ENCODE results near the gene RAB19. TPM values are rescaled to one million over a fixed set of nuclear protein-coding genes. Genes with fewer than 3 reads are reported as not detected.

RAB19 gene, protein sequence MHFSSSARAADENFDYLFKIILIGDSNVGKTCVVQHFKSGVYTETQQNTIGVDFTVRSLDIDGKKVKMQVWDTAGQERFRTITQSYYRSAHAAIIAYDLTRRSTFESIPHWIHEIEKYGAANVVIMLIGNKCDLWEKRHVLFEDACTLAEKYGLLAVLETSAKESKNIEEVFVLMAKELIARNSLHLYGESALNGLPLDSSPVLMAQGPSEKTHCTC
- not detected in 3 replicates for total RNA-seq
- long read RNA-seq = 0 reads

DNA sequence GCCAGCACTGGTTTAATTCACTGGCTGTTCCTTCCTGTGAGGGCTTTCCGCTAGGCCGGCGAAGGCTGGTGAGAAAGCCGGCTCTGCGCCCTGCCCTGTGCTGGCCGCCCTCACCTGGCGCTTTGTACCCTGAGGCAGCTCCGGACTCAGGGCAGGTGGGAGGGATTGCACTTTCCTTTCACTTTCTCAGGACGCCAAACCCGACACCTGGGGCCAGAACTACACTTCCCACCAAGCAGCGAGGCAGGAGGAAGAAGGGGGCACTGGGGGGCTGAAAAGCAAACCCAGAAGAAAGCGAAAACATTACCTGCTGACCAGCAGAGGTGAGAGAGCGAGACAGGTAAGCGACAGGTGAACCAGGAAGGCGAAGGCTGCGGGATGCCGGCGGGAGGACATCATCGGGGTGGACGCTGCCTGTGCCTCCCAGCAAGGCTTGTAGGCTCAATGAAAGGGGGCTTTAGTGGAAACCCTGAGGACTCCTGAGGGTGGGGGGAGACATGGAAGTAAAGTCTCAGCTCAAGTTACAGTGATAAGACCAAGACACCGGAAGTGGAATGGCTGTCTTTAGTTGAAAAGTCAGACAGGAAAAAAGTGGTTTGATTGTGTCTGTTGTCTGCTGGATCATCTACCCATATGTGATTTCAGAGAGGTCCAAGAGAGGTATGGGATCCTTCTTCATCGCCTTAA lies at the start of gene RAB19:
Gene RAB19, plus strand, starts transcription at position 181 of the 687 bp plus-strand sequence. CDS start 3,589 bp downstream, outside the sequence.
- TF ChIP-seq, protein P1, sequence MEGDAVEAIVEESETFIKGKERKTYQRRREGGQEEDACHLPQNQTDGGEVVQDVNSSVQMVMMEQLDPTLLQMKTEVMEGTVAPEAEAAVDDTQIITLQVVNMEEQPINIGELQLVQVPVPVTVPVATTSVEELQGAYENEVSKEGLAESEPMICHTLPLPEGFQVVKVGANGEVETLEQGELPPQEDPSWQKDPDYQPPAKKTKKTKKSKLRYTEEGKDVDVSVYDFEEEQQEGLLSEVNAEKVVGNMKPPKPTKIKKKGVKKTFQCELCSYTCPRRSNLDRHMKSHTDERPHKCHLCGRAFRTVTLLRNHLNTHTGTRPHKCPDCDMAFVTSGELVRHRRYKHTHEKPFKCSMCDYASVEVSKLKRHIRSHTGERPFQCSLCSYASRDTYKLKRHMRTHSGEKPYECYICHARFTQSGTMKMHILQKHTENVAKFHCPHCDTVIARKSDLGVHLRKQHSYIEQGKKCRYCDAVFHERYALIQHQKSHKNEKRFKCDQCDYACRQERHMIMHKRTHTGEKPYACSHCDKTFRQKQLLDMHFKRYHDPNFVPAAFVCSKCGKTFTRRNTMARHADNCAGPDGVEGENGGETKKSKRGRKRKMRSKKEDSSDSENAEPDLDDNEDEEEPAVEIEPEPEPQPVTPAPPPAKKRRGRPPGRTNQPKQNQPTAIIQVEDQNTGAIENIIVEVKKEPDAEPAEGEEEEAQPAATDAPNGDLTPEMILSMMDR (IDR thresholded peaks at IDR 0.05) = no peak
- Mint-ChIP-seq H3K27ac (ENCODE audit: unreplicated experiment) (peak within 1 kb of the TSS; percentile 7), H3K4me3 (ENCODE audit: unreplicated experiment) (no peak within 1 kb of the TSS), H3K4me1 (ENCODE audit: low read depth) (peaks cover 12% of the 10 kb centered on the region), H3K9me3 (ENCODE audit: low read depth) (no peaks in the 10 kb centered on the region), H3K36me3 (ENCODE audit: low read depth) (no peaks in the 10 kb centered on the region), H3K27me3 (ENCODE audit: low read depth) (peaks cover 16% of the 10 kb centered on the region)
- DNase-seq (ENCODE audit: low spot score) = peak; percentile 52

GRCh38 chr7:140358024-140358411 lies 45.8 kb upstream of the RAB19 start:
- Mint-ChIP-seq H3K36me3 (ENCODE audit: low read depth) (peaks cover 34% of the 10 kb centered on the region), H3K27me3 (ENCODE audit: low read depth) (no peaks in the 10 kb centered on the region), H3K27ac (ENCODE audit: unreplicated experiment) (no peak overlapping the region), H3K4me3 (ENCODE audit: unreplicated experiment) (no peak overlapping the region), H3K4me1 (ENCODE audit: low read depth) (no peaks in the 10 kb centered on the region), H3K9me3 (ENCODE audit: low read depth) (no peaks in the 10 kb centered on the region)
- no peak for DNase-seq (ENCODE audit: low spot score)
- TF ChIP-seq, protein P1 (IDR thresholded peaks at IDR 0.05) = no peak

- H3K9me3 Mint-ChIP-seq (ENCODE audit: low read depth) = no peaks in the 10 kb centered on the region
- peaks cover 31% of the 10 kb centered on the region for H3K36me3 Mint-ChIP-seq (ENCODE audit: low read depth)
- H3K27ac Mint-ChIP-seq (ENCODE audit: unreplicated experiment) = no peak overlapping the region
- no peak for DNase-seq (ENCODE audit: low spot score)
- TF ChIP-seq, protein P1 (IDR thresholded peaks at IDR 0.05) = no peak
- H3K4me1 Mint-ChIP-seq (ENCODE audit: low read depth) = no peaks in the 10 kb centered on the region
- no peaks in the 10 kb centered on the region for H3K27me3 Mint-ChIP-seq (ENCODE audit: low read depth)
- no peak overlapping the region for H3K4me3 Mint-ChIP-seq (ENCODE audit: unreplicated experiment)
These were observed 45.3 kb upstream of the RAB19 start for GRCh38 chr7:140358412-140359051.

DNA sequence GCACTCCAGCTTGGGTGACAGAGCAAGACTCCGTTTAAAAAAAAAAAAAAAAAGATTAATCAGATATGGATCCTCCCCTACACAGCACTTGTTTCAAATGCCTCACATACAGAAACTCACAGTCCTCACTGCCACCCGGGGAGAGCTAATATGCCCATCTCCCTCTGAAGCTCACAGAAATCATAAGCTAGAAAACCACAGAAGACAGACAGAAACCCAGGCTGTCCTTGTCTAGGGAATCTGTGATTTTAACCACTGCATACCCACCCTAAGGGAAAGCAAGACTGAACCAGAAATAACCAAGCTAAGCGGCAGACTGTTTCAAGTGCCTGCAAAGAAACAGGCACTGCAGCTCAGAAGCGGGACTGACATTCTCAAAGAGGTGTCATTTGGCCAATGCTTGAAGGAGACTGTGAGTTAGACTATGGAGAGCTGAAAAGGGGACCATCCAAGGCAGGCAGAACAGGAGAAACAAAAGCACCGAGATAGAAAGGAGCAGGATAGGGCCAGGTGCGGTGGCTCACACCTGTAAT lies 43.1 kb upstream of the RAB19 start:
- TF ChIP-seq, protein P1 (IDR thresholded peaks at IDR 0.05) = no peak
- Mint-ChIP-seq H3K4me3 (ENCODE audit: unreplicated experiment) (no peak overlapping the region), H3K27ac (ENCODE audit: unreplicated experiment) (peak overlapping the region; percentile 52), H3K4me1 (ENCODE audit: low read depth) (no peaks in the 10 kb centered on the region), H3K9me3 (ENCODE audit: low read depth) (no peaks in the 10 kb centered on the region), H3K36me3 (ENCODE audit: low read depth) (peaks cover 29% of the 10 kb centered on the region), H3K27me3 (ENCODE audit: low read depth) (no peaks in the 10 kb centered on the region)
- DNase-seq (ENCODE audit: low spot score) = no peak

GRCh38 chr7:140364819-140365218 lies 39.0 kb upstream of the RAB19 start:
- Mint-ChIP-seq H3K4me1 (ENCODE audit: low read depth) (no peaks in the 10 kb centered on the region), H3K4me3 (ENCODE audit: unreplicated experiment) (no peak overlapping the region), H3K36me3 (ENCODE audit: low read depth) (peaks cover 25% of the 10 kb centered on the region), H3K27me3 (ENCODE audit: low read depth) (no peaks in the 10 kb centered on the region), H3K27ac (ENCODE audit: unreplicated experiment) (no peak overlapping the region), H3K9me3 (ENCODE audit: low read depth) (no peaks in the 10 kb centered on the region)
- TF ChIP-seq, protein P1 (IDR thresholded peaks at IDR 0.05) = no peak
- no peak for DNase-seq (ENCODE audit: low spot score)
